BE2C (cell line): ENCODE data around the gene TM4SF4.

Experiments
- DNase-seq: peaks from one replicate; pipeline ENCODE4 v3.0.0-alpha.2; 2020
- H3K27me3 ChIP-seq: fragments of 250-450 bp; sonication (Bioruptor Pico); 2 replicates; pipeline ENCODE4 v1.5.1; 2020; ENCODE audit warnings: mild to moderate bottlenecking
- H3K36me3 ChIP-seq: fragments of 250-450 bp; sonication (Bioruptor Pico); 2 replicates; pipeline ENCODE4 v1.5.1; 2020; ENCODE audit warnings: mild to moderate bottlenecking
- H3K4me1 ChIP-seq: fragments of 250-450 bp; sonication (Bioruptor Pico); 2 replicates; pipeline ENCODE4 v1.5.1; 2020
- H3K4me3 ChIP-seq: 2 replicates; pipeline ENCODE4 v1.5.1; 2011; ENCODE audit warnings: low read depth, low read length
- H3K9me3 ChIP-seq: fragments of 250-450 bp; sonication (Bioruptor Pico); 2 replicates; pipeline ENCODE4 v1.5.1; 2020
- CTCF ChIP-seq: IDR thresholded peaks from 2 replicates; pipeline ENCODE4 v1.5.1; 2012; ENCODE audit warnings: mild to moderate bottlenecking, low read depth, low read length

The TM4SF4 gene

GRCh38 chr3:149435996-149436885, 38.3 kb upstream of the TM4SF4 start:
- TF ChIP-seq CTCF, result no peak
- Histone ChIP-seq H3K36me3 (no peaks in the 10 kb centered on the region), H3K9me3 (no peaks in the 10 kb centered on the region), H3K4me3 (no peak overlapping the region), H3K4me1 (no peaks in the 10 kb centered on the region), H3K27me3 (no peaks in the 10 kb centered on the region)
- no peak for DNase-seq

GRCh38 chr3:149437286-149437685, 37.2 kb upstream of the TM4SF4 start:
- no peaks in the 10 kb centered on the region for H3K27me3 ChIP-seq
- H3K4me1 ChIP-seq, result no peaks in the 10 kb centered on the region
- DNase-seq, result no peak
- no peaks in the 10 kb centered on the region for H3K9me3 ChIP-seq
- no peaks in the 10 kb centered on the region for H3K36me3 ChIP-seq
- no peak for TF ChIP-seq CTCF
- H3K4me3 ChIP-seq, result no peak overlapping the region

GRCh38 chr3:149437710-149438109, 36.8 kb upstream of the TM4SF4 start:
- Histone ChIP-seq H3K36me3 (no peaks in the 10 kb centered on the region), H3K4me1 (no peaks in the 10 kb centered on the region; the same call in 1 of the 2 replicates), H3K27me3 (no peaks in the 10 kb centered on the region), H3K4me3 (no peak overlapping the region), H3K9me3 (no peaks in the 10 kb centered on the region)
- TF ChIP-seq CTCF, result no peak
- no peak for DNase-seq

- no peak overlapping the region for H3K4me3 ChIP-seq
- DNase-seq, result no peak
- no peaks in the 10 kb centered on the region for H3K27me3 ChIP-seq
- TF ChIP-seq CTCF, result no peak
- H3K4me1 ChIP-seq, result peaks cover 11% of the 10 kb centered on the region
- no peaks in the 10 kb centered on the region for H3K9me3 ChIP-seq
- H3K36me3 ChIP-seq, result no peaks in the 10 kb centered on the region
Observed at GRCh38 chr3:149438981-149439380, 35.5 kb upstream of the TM4SF4 start.

GRCh38 chr3:149441642-149442041, 32.9 kb upstream of the TM4SF4 start:
- no peak overlapping the region for H3K4me3 ChIP-seq
- no peaks in the 10 kb centered on the region for H3K36me3 ChIP-seq
- TF ChIP-seq CTCF, result no peak
- H3K27me3 ChIP-seq, result no peaks in the 10 kb centered on the region
- no peak for DNase-seq
- peaks cover 11% of the 10 kb centered on the region for H3K4me1 ChIP-seq
- no peaks in the 10 kb centered on the region for H3K9me3 ChIP-seq

- H3K9me3 ChIP-seq, result no peaks in the 10 kb centered on the region
- H3K27me3 ChIP-seq, result no peaks in the 10 kb centered on the region
- no peaks in the 10 kb centered on the region for H3K36me3 ChIP-seq
- DNase-seq, result no peak
- no peak for TF ChIP-seq CTCF
- H3K4me1 ChIP-seq, result peaks cover 11% of the 10 kb centered on the region
- H3K4me3 ChIP-seq, result no peak overlapping the region
Observed at GRCh38 chr3:149442043-149442442, 32.5 kb upstream of the TM4SF4 start.
